ENCODE measurements around the gene CLDN24.

Gene CLDN24

DNA sequence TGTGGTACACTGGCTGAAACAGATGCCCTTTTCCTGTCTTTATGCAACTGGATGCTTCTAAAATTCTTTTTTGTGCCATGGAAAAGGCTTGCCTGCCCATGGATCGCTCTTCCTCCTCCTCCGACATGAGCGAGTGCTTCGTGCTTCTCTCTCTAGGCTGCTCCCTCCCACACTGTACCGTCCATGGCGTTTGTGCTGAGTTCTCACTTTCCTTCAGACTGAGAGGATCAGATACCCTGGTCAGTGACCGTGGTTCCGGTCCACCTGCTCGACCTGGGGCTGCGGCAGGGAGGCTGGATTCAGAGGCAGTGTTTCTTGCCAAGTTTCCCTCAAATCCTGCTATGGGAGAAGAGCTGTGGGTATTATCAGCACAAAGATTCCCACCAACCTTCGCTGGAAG lies 10.2 kb upstream of the CLDN24 start:
- H3K9me3 ChIP-seq (replicated peaks; ENCODE audit: insufficient read depth, low read length): no peaks in the 10 kb centered on the region
- no peak overlapping the region for H2AFZ ChIP-seq (ENCODE audit: low read length)
- no peaks in the 10 kb centered on the region for H3K79me2 ChIP-seq (ENCODE audit: low read length)
- H3K4me3 ChIP-seq (ENCODE audit: low read length): no peak overlapping the region
- H3K4me1 ChIP-seq (ENCODE audit: low read length): no peaks in the 10 kb centered on the region
- no peaks in the 10 kb centered on the region for H3K27me3 ChIP-seq (replicated peaks; ENCODE audit: insufficient read depth, low read length)
- no peaks in the 10 kb centered on the region for H3K36me3 ChIP-seq (replicated peaks; ENCODE audit: insufficient read depth, low read length)
- H3F3A ChIP-seq (ENCODE audit: insufficient read depth, low read length): no peaks in the 10 kb centered on the region
- no peaks in the 10 kb centered on the region for H4K20me1 ChIP-seq (ENCODE audit: insufficient read depth, low read length)
- no peak overlapping the region for H3K4me2 ChIP-seq (ENCODE audit: low read depth, low read length)
- no peak overlapping the region for H3K9ac ChIP-seq (ENCODE audit: low read length)
- DNase-seq: no peak
- H3K27ac ChIP-seq (ENCODE audit: low read length): no peak overlapping the region
- H3K9me2 ChIP-seq (replicated peaks; ENCODE audit: insufficient read depth, low read length): no peaks in the 10 kb centered on the region
- no peak for TF ChIP-seq EZH2phosphoT487 (IDR thresholded peaks at IDR 0.05; ENCODE audit: low read length)
- no peak for TF ChIP-seq EZH2 (optimal IDR thresholded peaks at IDR 0.05; ENCODE audit: low read depth, low read length)
- TF ChIP-seq, protein P1, sequence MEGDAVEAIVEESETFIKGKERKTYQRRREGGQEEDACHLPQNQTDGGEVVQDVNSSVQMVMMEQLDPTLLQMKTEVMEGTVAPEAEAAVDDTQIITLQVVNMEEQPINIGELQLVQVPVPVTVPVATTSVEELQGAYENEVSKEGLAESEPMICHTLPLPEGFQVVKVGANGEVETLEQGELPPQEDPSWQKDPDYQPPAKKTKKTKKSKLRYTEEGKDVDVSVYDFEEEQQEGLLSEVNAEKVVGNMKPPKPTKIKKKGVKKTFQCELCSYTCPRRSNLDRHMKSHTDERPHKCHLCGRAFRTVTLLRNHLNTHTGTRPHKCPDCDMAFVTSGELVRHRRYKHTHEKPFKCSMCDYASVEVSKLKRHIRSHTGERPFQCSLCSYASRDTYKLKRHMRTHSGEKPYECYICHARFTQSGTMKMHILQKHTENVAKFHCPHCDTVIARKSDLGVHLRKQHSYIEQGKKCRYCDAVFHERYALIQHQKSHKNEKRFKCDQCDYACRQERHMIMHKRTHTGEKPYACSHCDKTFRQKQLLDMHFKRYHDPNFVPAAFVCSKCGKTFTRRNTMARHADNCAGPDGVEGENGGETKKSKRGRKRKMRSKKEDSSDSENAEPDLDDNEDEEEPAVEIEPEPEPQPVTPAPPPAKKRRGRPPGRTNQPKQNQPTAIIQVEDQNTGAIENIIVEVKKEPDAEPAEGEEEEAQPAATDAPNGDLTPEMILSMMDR (IDR thresholded peaks at IDR 0.05; ENCODE audit: low read length): no peak

- H3K4me3 ChIP-seq (ENCODE audit: low read length): no peak overlapping the region
- no peaks in the 10 kb centered on the region for H3K36me3 ChIP-seq (replicated peaks; ENCODE audit: insufficient read depth, low read length)
- no peak overlapping the region for H2AFZ ChIP-seq (ENCODE audit: low read length)
- no peak overlapping the region for H3K4me2 ChIP-seq (ENCODE audit: low read depth, low read length)
- no peaks in the 10 kb centered on the region for H3F3A ChIP-seq (ENCODE audit: insufficient read depth, low read length)
- no peak for DNase-seq
- TF ChIP-seq EZH2phosphoT487 (IDR thresholded peaks at IDR 0.05; ENCODE audit: low read length) (no peak), EZH2 (optimal IDR thresholded peaks at IDR 0.05; ENCODE audit: low read depth, low read length) (no peak)
- TF ChIP-seq, protein P1 (IDR thresholded peaks at IDR 0.05; ENCODE audit: low read length): no peak
- H3K9me2 ChIP-seq (replicated peaks; ENCODE audit: insufficient read depth, low read length): no peaks in the 10 kb centered on the region
- no peaks in the 10 kb centered on the region for H3K9me3 ChIP-seq (replicated peaks; ENCODE audit: insufficient read depth, low read length)
- no peak overlapping the region for H3K9ac ChIP-seq (ENCODE audit: low read length)
- no peak overlapping the region for H3K27ac ChIP-seq (ENCODE audit: low read length)
- H4K20me1 ChIP-seq (ENCODE audit: insufficient read depth, low read length): no peaks in the 10 kb centered on the region
- no peaks in the 10 kb centered on the region for H3K79me2 ChIP-seq (ENCODE audit: low read length)
- no peaks in the 10 kb centered on the region for H3K27me3 ChIP-seq (replicated peaks; ENCODE audit: insufficient read depth, low read length)
- no peaks in the 10 kb centered on the region for H3K4me1 ChIP-seq (ENCODE audit: low read length)
Measured at GRCh38 chr4:183330841-183331240, 8.6 kb upstream of the CLDN24 start.

GRCh38 chr4:183329954-183330742 lies 7.9 kb upstream of the CLDN24 start:
- Histone ChIP-seq H3K79me2 (ENCODE audit: low read length) (no peaks in the 10 kb centered on the region), H2AFZ (ENCODE audit: low read length) (no peak overlapping the region)
- no peak for DNase-seq

GRCh38 chr4:183329244-183329643 lies 7.0 kb upstream of the CLDN24 start:
- TF ChIP-seq, protein P1 (IDR thresholded peaks at IDR 0.05; ENCODE audit: low read length): no peak
- TF ChIP-seq EZH2 (optimal IDR thresholded peaks at IDR 0.05; ENCODE audit: low read depth, low read length) (no peak), EZH2phosphoT487 (IDR thresholded peaks at IDR 0.05; ENCODE audit: low read length) (no peak)
- no peak overlapping the region for H3K27ac ChIP-seq (ENCODE audit: low read length)
- H3K9ac ChIP-seq (ENCODE audit: low read length): no peak overlapping the region

More at GRCh38 chr4:183329954-183330742, 7.9 kb upstream of the CLDN24 start:
- Histone ChIP-seq H3K27ac (ENCODE audit: low read length) (no peak overlapping the region), H3F3A (ENCODE audit: insufficient read depth, low read length) (no peaks in the 10 kb centered on the region), H3K27me3 (replicated peaks; ENCODE audit: insufficient read depth, low read length) (no peaks in the 10 kb centered on the region), H3K4me1 (ENCODE audit: low read length) (no peaks in the 10 kb centered on the region), H3K9ac (ENCODE audit: low read length) (no peak overlapping the region), H3K9me3 (replicated peaks; ENCODE audit: insufficient read depth, low read length) (no peaks in the 10 kb centered on the region), H3K4me3 (ENCODE audit: low read length) (no peak overlapping the region), H3K4me2 (ENCODE audit: low read depth, low read length) (no peak overlapping the region), H3K36me3 (replicated peaks; ENCODE audit: insufficient read depth, low read length) (no peaks in the 10 kb centered on the region), H3K9me2 (replicated peaks; ENCODE audit: insufficient read depth, low read length) (no peaks in the 10 kb centered on the region), H4K20me1 (ENCODE audit: insufficient read depth, low read length) (no peaks in the 10 kb centered on the region)
- no peak for TF ChIP-seq EZH2phosphoT487 (IDR thresholded peaks at IDR 0.05; ENCODE audit: low read length)

More at GRCh38 chr4:183329244-183329643, 7.0 kb upstream of the CLDN24 start:
- no peak overlapping the region for H2AFZ ChIP-seq (ENCODE audit: low read length)
- H3F3A ChIP-seq (ENCODE audit: insufficient read depth, low read length): no peaks in the 10 kb centered on the region
- DNase-seq: no peak
- no peaks in the 10 kb centered on the region for H3K4me1 ChIP-seq (ENCODE audit: low read length)
- no peaks in the 10 kb centered on the region for H3K79me2 ChIP-seq (ENCODE audit: low read length)
- no peaks in the 10 kb centered on the region for H3K27me3 ChIP-seq (replicated peaks; ENCODE audit: insufficient read depth, low read length)
- H4K20me1 ChIP-seq (ENCODE audit: insufficient read depth, low read length): no peaks in the 10 kb centered on the region
- H3K9me3 ChIP-seq (replicated peaks; ENCODE audit: insufficient read depth, low read length): no peaks in the 10 kb centered on the region
- no peaks in the 10 kb centered on the region for H3K36me3 ChIP-seq (replicated peaks; ENCODE audit: insufficient read depth, low read length)
- no peak overlapping the region for H3K4me3 ChIP-seq (ENCODE audit: low read length)
- H3K9me2 ChIP-seq (replicated peaks; ENCODE audit: insufficient read depth, low read length): no peaks in the 10 kb centered on the region
- no peak overlapping the region for H3K4me2 ChIP-seq (ENCODE audit: low read depth, low read length)
